A673 (cell line): ENCODE measurements around the gene NET1. TPM values are rescaled to one million over a fixed set of nuclear protein-coding genes. Genes with fewer than 3 reads are reported as not detected.

ENCODE experiments used
- BruUV-seq: library from RNA; stranded (reverse); fragments of 400-500 nt; replicated peaks from 2 replicates; lab custom pipeline; 2021; lab: Mats Ljungman, UMichigan
- CTCF ChIA-PET: fragments of 300-600 bp; sonication (Branson Sonifier 250); formaldehyde crosslinking; loops from one replicate; lab custom pipeline; 2022; ENCODE audit warnings: antibody characterized with exemption; lab: Charles Lee
- POLR2A ChIA-PET: fragments of 300-600 bp; sonication (Branson Sonifier 250); formaldehyde crosslinking; loops from one replicate; lab custom pipeline; 2022; ENCODE audit warnings: antibody characterized with exemption; ENCODE audit not compliant: low non-redundant PET; lab: Charles Lee
- DNase-seq: peaks from one replicate; pipeline ENCODE4 v3.0.0-alpha.2; 2015; ENCODE audit warnings: low spot score
- H3K27ac ChIP-seq: fragments of 200-600 bp; sonication (generic); 2 replicates; pipeline ENCODE4 v1.5.1; 2016; ENCODE audit warnings: mixed run types, low read depth, mild to moderate bottlenecking, mixed read lengths, antibody characterized with exemption, low read length; ENCODE audit not compliant: poor library complexity, severe bottlenecking
- H3K27me3 ChIP-seq: fragments of 200-600 bp; sonication (generic); replicated peaks from 2 replicates; pipeline ENCODE4 v1.6.1; 2017; ENCODE audit warnings: mixed run types, low read depth, mild to moderate bottlenecking, mixed read lengths, antibody characterized with exemption, low read length; ENCODE audit not compliant: insufficient read depth, poor library complexity
- H3K36me3 ChIP-seq: fragments of 200-600 bp; sonication (generic); 2 replicates; pipeline ENCODE4 v1.6.1; 2016; ENCODE audit warnings: mixed run types, mild to moderate bottlenecking, mixed read lengths, antibody characterized with exemption, low read length; ENCODE audit not compliant: insufficient read depth, poor library complexity, severe bottlenecking
- H3K4me1 ChIP-seq: fragments of 200-600 bp; sonication (generic); 2 replicates; pipeline ENCODE4 v1.6.1; 2017; ENCODE audit warnings: mixed run types, mild to moderate bottlenecking, mixed read lengths, antibody characterized with exemption, low read length; ENCODE audit not compliant: insufficient read depth, poor library complexity, severe bottlenecking
- H3K4me3 ChIP-seq: fragments of 200-600 bp; sonication (generic); 2 replicates; pipeline ENCODE4 v1.5.1; 2016; ENCODE audit warnings: low read depth, mixed run types, mild to moderate bottlenecking, mixed read lengths, low read length; ENCODE audit not compliant: poor library complexity, severe bottlenecking
- H3K9me3 ChIP-seq: fragments of 200-600 bp; sonication (generic); 2 replicates; pipeline ENCODE4 v1.6.1; 2016; ENCODE audit warnings: mixed run types, low read depth, mild to moderate bottlenecking, mixed read lengths, antibody characterized with exemption, low read length; ENCODE audit not compliant: poor library complexity, severe bottlenecking
- CTCF ChIP-seq: fragments of 300-800, 200-600 bp; sonication (generic); conservative IDR thresholded peaks from 2 replicates; pipeline ENCODE4 v1.5.1; 2017; ENCODE audit warnings: low read depth, mild to moderate bottlenecking, antibody characterized with exemption, low read length, moderate library complexity, mixed read lengths
- EZH2 ChIP-seq: fragments of 200-600 bp; sonication (generic); IDR thresholded peaks from 2 replicates; pipeline ENCODE4 v1.6.1; 2017; ENCODE audit warnings: borderline replicate concordance, low read depth, mild to moderate bottlenecking, mixed read lengths, antibody characterized with exemption, low read length; ENCODE audit not compliant: poor library complexity, severe bottlenecking
- intact Hi-C: fragments of 100-400 bp; cut with micrococcal nuclease; formaldehyde crosslinking; loops from one replicate; pipeline ENCODE4 v1.10.0; 2022; ENCODE audit not compliant: unreplicated experiment
- total RNA-seq: library from RNA; stranded (reverse); gene quantifications from 2 replicates; pipeline ENCODE4 v1.2.3, GENCODE V29; 2021

The NET1 gene
- total RNA-seq, 1 experiment from 2014 or later = 71.4 TPM

- ChIA-PET POLR2A (no interaction called here), CTCF (no interaction called here)
- no peak for TF ChIP-seq CTCF
- TF ChIP-seq EZH2 = no peak
- DNase-seq = no peak
- no peaks in the 10 kb centered on the region for H3K36me3 ChIP-seq
- H3K4me3 ChIP-seq = no peak overlapping the region
- H3K9me3 ChIP-seq = no peaks in the 10 kb centered on the region
- no peaks in the 10 kb centered on the region for H3K4me1 ChIP-seq
- no TSS peak for BruUV-seq
- intact Hi-C loops = no loop called here
- no peak overlapping the region for H3K27ac ChIP-seq
- no peaks in the 10 kb centered on the region for H3K27me3 ChIP-seq
These were observed 80.0 kb downstream of the NET1 start for GRCh38 chr10:5492322-5492855.

- POLR2A ChIA-PET = no interaction called here
- no peaks in the 10 kb centered on the region for H3K9me3 ChIP-seq
- CTCF ChIA-PET = no interaction called here
- intact Hi-C loops = no loop called here
- TF ChIP-seq CTCF = no peak
- no peak for TF ChIP-seq EZH2
- no peaks in the 10 kb centered on the region for H3K27me3 ChIP-seq
- no peak overlapping the region for H3K4me3 ChIP-seq
- H3K27ac ChIP-seq = no peak overlapping the region
- H3K36me3 ChIP-seq = no peaks in the 10 kb centered on the region
- BruUV-seq = no TSS peak
- DNase-seq = no peak
- no peaks in the 10 kb centered on the region for H3K4me1 ChIP-seq
These were observed 80.7 kb downstream of the NET1 start for GRCh38 chr10:5492929-5493576.

DNA sequence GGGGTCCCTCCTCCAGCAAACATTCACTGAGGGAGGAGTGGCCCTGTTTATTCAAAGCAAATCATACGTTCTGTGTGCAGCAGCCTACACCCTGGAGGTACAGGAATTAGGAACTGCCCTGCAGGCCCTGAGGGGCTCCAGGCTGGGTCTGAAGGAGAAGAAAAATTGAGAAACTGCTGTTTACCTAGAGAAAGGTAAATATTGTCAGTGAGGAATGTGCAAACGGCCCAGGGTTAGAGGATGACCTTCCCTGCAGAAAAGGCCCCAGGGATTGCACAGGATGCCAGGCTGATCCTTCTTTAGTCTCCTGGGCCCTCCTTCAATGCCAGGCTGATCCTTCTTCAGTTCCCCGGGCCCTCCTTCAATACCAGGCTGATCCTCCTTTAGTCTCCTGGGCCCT, 81.3 kb downstream of the NET1 start:
- no peak for DNase-seq
- intact Hi-C loops = no loop called here
- Histone ChIP-seq H3K4me1 (no peaks in the 10 kb centered on the region), H3K27me3 (no peaks in the 10 kb centered on the region), H3K27ac (no peak overlapping the region), H3K9me3 (no peaks in the 10 kb centered on the region), H3K36me3 (no peaks in the 10 kb centered on the region), H3K4me3 (no peak overlapping the region)
- no TSS peak for BruUV-seq
- ChIA-PET POLR2A (no interaction called here), CTCF (no interaction called here)
- TF ChIP-seq EZH2 (no peak), CTCF (no peak)
